ENCODE measurements around the gene BCL7A.

- TF ChIP-seq CTCF (IDR thresholded peaks at IDR 0.05) (no peak), POLR2A (IDR thresholded peaks at IDR 0.05) (no peak)
Measured at GRCh38 chr12:122013791-122014590, 7.7 kb upstream of the BCL7A start.
